Astrocyte of the hippocampus (primary cell): Measurements from ENCODE around the gene CAMK2B.
"Not testable (repeated sequence)": the region's sequence is repeated elsewhere in the genome, so short reads cannot be mapped to it uniquely, and the experiment has no call there.

Source experiments
- DNase-seq: peaks from one replicate; pipeline ENCODE4 v3.0.0; 2011; ENCODE audit warnings: low read depth, low spot score

The CAMK2B gene

GRCh38 chr7:44172803-44173424 is 152.5 kb downstream of the CAMK2B start:
- DNase-seq: peak; percentile 82

GRCh38 chr7:44172352-44172751 is 153.0 kb downstream of the CAMK2B start:
- DNase-seq: no peak

GRCh38 chr7:44171901-44172300 is 153.5 kb downstream of the CAMK2B start:
- DNase-seq: not testable (repeated sequence)

- no peak for DNase-seq
Observed at GRCh38 chr7:44167920-44168319, 157.5 kb downstream of the CAMK2B start.
